CD4-positive, alpha-beta T cell treated with Interleukin-6 for 4 hours (primary cell): Measurements from ENCODE around the gene HIC1.
A peak's percentile ranks its signal among the peaks of the same experiment; 100 is the strongest.

ENCODE experiments used
- DNase-seq: peaks from one replicate; pipeline ENCODE4 v3.0.0-alpha.2; 2020; ENCODE audit warnings: mixed read lengths

Gene HIC1

DNA sequence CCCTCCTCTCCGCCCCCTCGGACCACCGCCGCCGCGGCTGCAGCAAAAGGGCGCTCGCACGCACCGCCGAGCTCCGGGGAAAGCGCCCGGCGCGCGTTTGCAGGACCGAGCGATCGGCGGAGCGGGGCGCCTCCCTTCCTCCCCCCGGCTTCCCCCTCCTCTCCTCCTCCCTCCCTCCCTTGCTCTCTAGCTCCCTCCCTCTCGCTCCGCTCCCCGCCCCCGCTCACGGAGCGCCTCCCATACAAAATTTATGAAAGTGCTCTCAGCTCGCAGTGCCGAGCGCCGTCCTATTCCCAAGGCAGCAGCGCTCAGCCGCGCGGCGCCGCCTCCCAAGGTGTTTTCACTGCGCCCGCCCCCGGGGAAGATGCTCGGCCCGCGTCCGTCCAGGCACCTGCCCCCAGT is 29.7 kb upstream of the HIC1 start, which contains the start of gene RTN4RL1:
Gene RTN4RL1, minus strand, starts transcription at position 115 of the 402 bp plus-strand sequence. CDS start 469 bp downstream, outside the sequence.
- peak; percentile 86 for DNase-seq

- DNase-seq = peak; percentile 27
These were observed 29.1 kb upstream of the HIC1 start for GRCh38 chr17:2025622-2026309.

GRCh38 chr17:2027528-2028233 is 27.2 kb upstream of the HIC1 start:
- DNase-seq = no peak

DNA sequence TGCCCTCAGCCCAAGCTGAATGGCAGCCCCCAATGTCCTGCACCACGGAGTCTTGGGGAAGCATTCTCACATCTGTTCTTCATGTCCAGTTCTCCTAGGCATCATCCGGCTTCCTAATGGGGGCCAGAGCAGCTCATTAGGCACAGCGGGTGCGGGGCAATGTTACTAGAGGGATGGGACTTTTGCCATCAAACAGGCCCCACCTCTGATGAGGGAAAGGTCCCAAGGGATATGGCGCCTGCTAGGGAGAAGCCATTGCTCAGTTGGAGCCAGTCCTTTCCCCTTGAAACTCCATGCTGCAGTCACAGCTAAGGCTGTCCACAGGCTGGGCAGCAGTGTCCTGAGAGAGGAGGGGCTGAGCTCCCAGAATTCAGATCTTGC is 26.7 kb upstream of the HIC1 start:
- no peak for DNase-seq

- no peak for DNase-seq
These were observed 26.2 kb upstream of the HIC1 start for GRCh38 chr17:2028737-2029136.

GRCh38 chr17:2029911-2030778 is 24.8 kb upstream of the HIC1 start, which contains the start of gene DPH1:
Gene DPH1 (plus strand): TSS chr17:2030153. CDS start chr17:2030170, 17 bp downstream.
- peak; percentile 85 for DNase-seq

GRCh38 chr17:2030779-2031163 is 24.1 kb upstream of the HIC1 start:
- no peak for DNase-seq

GRCh38 chr17:2033153-2033552 is 21.8 kb upstream of the HIC1 start:
- DNase-seq = no peak

GRCh38 chr17:2034157-2034556 is 20.7 kb upstream of the HIC1 start:
- no peak for DNase-seq

- no peak for DNase-seq
These were observed 19.9 kb upstream of the HIC1 start for GRCh38 chr17:2034806-2035540.

- DNase-seq = no peak
These were observed 19.1 kb upstream of the HIC1 start for GRCh38 chr17:2035541-2036488.

- DNase-seq = no peak
These were observed 17.7 kb upstream of the HIC1 start for GRCh38 chr17:2037155-2037554.

- no peak for DNase-seq
These were observed 14.6 kb upstream of the HIC1 start for GRCh38 chr17:2040219-2040827.

GRCh38 chr17:2040942-2041560 is 13.9 kb upstream of the HIC1 start:
- no peak for DNase-seq

GRCh38 chr17:2041561-2042389 is 13.1 kb upstream of the HIC1 start, which contains the start of gene OVCA2:
Gene OVCA2 (plus strand): TSS chr17:2042022. CDS start chr17:2042048, 26 bp downstream.
- DNase-seq = peak; percentile 99

GRCh38 chr17:2042390-2042847 is 12.5 kb upstream of the HIC1 start:
- DNase-seq = peak; percentile 29

- DNase-seq = no peak
These were observed 12.0 kb upstream of the HIC1 start for GRCh38 chr17:2042933-2043332.

DNA sequence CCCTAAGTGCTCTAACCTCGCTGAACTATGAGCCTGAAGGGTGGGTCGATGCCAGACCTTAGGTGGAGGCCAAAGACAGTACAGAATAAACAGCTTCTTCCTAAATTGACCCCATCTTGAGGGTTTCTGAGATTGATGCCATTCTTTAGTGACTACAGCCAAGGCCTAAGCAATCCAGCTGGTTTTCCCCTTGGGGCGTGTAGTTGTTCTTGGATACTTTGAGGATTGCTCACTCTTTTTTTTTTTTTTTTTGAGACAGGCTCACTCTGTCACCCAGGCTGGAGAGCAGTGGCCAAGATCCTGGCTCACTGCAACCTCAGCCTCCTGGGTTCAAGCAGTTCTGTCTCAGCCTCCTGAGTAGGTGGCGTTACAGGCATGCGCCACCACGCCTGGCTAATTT is 11.1 kb upstream of the HIC1 start:
- no peak for DNase-seq

GRCh38 chr17:2044263-2044894 is 10.5 kb upstream of the HIC1 start:
- DNase-seq = no peak
